Measurements from ENCODE around the gene WNT7B. TPM values are rescaled to one million over a fixed set of nuclear protein-coding genes. Genes with fewer than 3 reads are reported as not detected.

The WNT7B gene
- not detected in 2 replicates for total RNA-seq

DNA sequence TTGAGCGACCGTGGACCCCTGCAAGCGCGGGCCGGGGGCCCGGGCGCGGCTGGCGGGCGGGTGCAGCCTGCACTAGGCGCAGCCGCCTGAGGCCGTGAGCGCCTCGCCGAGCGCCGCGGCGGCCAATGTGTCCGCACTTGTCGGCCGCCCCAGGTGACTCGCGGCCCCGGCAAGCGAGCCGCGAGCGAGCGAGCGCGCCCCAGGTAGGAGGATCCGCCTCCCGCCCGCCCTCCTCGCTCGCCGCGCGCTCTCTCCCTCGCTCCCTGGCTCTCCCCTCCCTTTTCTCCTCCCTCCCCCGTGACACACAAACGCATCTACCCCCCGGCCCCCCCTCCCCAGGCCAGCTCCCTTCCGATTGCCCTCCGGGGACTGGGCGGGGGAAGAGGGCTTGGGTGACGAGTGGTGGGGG, at the start of gene WNT7B:
Gene WNT7B, minus strand, starts transcription at position 160 of the 409 bp plus-strand sequence. CDS start 408 bp downstream, outside the sequence.
- no peaks in the 10 kb centered on the region for H3K4me1 Mint-ChIP-seq (ENCODE audit: low read depth)
- H3K27me3 Mint-ChIP-seq (ENCODE audit: insufficient read depth), result peaks cover 37% of the 10 kb centered on the region
- H3K4me3 Mint-ChIP-seq, result no peak within 1 kb of the TSS
- intact Hi-C loops (cut with micrococcal nuclease), result no loop called here
- no peaks in the 10 kb centered on the region for H3K36me3 Mint-ChIP-seq (ENCODE audit: low read depth)
- no peak for DNase-seq (ENCODE audit: low spot score)
- peak within 1 kb of the TSS; percentile 57 for H3K27ac Mint-ChIP-seq
- no peaks in the 10 kb centered on the region for H3K9me3 Mint-ChIP-seq

DNA sequence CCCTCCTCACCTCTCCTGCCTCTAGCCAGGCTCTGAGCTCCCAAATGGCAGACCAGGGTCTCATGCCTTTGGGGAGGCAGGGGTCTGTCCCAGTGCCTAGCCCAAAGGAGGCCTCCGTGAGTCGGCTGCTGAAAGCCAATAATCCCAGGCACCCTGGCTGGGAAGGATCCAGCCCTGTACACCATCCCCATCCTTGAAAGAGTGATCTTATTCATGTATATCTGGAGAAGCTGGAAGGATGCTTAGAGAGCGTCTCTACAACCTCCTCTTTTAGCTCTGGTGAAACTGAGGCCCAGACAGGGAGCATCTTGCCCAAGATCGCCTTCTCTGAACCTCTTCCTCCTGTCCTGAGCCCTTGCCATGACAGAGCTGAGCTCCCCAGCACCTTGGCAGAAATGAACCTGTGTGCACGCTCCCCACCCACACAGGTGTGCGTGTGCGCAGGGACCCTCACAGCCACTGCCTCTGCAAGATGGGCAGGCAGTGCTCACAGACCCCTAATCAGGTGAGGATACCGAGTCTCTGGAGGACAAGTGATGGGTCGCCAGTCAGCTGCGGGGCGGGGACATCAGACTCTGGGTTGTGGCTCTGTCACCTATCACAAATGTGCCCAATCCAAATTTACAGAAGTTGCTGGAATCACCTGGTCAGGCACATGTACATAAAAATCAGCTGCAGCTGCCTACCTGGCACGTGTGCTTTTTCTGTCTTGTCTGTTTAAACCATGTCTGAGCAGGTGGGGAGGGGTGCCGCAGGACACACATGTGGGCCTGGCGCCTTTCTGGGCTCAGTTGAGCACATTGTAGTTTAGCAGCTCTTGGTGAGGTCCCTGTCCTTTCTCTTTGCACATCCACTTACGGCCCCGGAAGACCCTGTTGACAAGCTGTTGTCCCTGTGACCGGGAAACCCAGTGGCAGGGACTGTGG, 49.3 kb upstream of the WNT7B start:
- DNase-seq (ENCODE audit: low spot score), result no peak
- no peak overlapping the region for H3K4me3 Mint-ChIP-seq
- H3K27ac Mint-ChIP-seq, result no peak overlapping the region
- no peaks in the 10 kb centered on the region for H3K4me1 Mint-ChIP-seq (ENCODE audit: low read depth)
- no peaks in the 10 kb centered on the region for H3K36me3 Mint-ChIP-seq (ENCODE audit: low read depth)
- no peaks in the 10 kb centered on the region for H3K9me3 Mint-ChIP-seq
- H3K27me3 Mint-ChIP-seq (ENCODE audit: insufficient read depth), result peaks cover 53% of the 10 kb centered on the region
- intact Hi-C loops (cut with micrococcal nuclease), result no loop called here

- no peak for DNase-seq (ENCODE audit: low spot score)
- no peaks in the 10 kb centered on the region for H3K9me3 Mint-ChIP-seq
- H3K27me3 Mint-ChIP-seq (ENCODE audit: insufficient read depth), result peaks cover 61% of the 10 kb centered on the region
- intact Hi-C loops (cut with micrococcal nuclease), result no loop called here
- no peaks in the 10 kb centered on the region for H3K36me3 Mint-ChIP-seq (ENCODE audit: low read depth)
- peak overlapping the region; percentile 64 for H3K27ac Mint-ChIP-seq
- no peak overlapping the region for H3K4me3 Mint-ChIP-seq
- no peaks in the 10 kb centered on the region for H3K4me1 Mint-ChIP-seq (ENCODE audit: low read depth)
These were observed 48.4 kb upstream of the WNT7B start for GRCh38 chr22:46025225-46025972.

GRCh38 chr22:46024136-46024840, 47.3 kb upstream of the WNT7B start:
- Mint-ChIP-seq H3K27me3 (ENCODE audit: insufficient read depth) (peaks cover 58% of the 10 kb centered on the region), H3K4me3 (no peak overlapping the region), H3K4me1 (ENCODE audit: low read depth) (no peaks in the 10 kb centered on the region), H3K36me3 (ENCODE audit: low read depth) (no peaks in the 10 kb centered on the region), H3K9me3 (no peaks in the 10 kb centered on the region), H3K27ac (no peak overlapping the region)
- DNase-seq (ENCODE audit: low spot score), result no peak
- intact Hi-C loops (cut with micrococcal nuclease), result no loop called here

GRCh38 chr22:46023558-46023981, 46.6 kb upstream of the WNT7B start:
- Mint-ChIP-seq H3K4me3 (no peak overlapping the region), H3K27me3 (ENCODE audit: insufficient read depth) (peaks cover 52% of the 10 kb centered on the region), H3K27ac (no peak overlapping the region), H3K9me3 (no peaks in the 10 kb centered on the region), H3K4me1 (ENCODE audit: low read depth) (no peaks in the 10 kb centered on the region), H3K36me3 (ENCODE audit: low read depth) (no peaks in the 10 kb centered on the region)
- intact Hi-C loops (cut with micrococcal nuclease), result no loop called here
- DNase-seq (ENCODE audit: low spot score), result no peak

DNA sequence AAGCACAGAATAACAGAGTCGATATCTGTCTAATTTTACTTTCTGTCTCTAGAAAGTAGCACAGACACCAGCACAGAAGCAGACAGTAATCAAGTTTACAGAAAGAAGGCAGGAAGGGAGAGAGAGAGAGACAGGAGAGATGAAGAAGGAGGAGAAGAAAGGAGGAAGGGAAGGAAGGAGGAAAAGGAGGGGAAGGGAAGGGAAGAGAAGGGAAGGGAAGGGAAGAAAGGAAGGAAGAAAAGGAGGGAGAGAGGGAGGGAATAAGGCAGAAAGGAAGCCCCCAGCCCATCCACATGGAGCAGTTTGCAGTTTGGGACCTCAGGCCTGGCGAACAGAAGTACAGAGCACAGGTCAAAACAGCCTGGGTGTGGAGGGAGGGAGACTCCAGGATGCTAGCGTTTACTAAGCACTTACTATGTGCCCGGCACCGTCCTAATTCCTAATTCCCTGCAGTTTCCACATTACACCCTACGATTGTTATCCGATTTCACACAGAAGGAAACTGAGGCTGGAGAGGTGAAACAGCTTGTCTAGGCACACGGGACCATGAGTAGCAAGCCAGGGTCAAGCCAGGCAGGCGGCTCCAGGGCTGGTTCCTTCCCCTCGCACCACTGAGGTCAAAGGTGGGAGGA, 46.0 kb upstream of the WNT7B start:
- Mint-ChIP-seq H3K36me3 (ENCODE audit: low read depth) (no peaks in the 10 kb centered on the region), H3K4me1 (ENCODE audit: low read depth) (no peaks in the 10 kb centered on the region), H3K27me3 (ENCODE audit: insufficient read depth) (peaks cover 47% of the 10 kb centered on the region), H3K9me3 (no peaks in the 10 kb centered on the region), H3K4me3 (no peak overlapping the region), H3K27ac (no peak overlapping the region)
- DNase-seq (ENCODE audit: low spot score), result no peak
- intact Hi-C loops (cut with micrococcal nuclease), result no loop called here

GRCh38 chr22:46021577-46021976, 44.6 kb upstream of the WNT7B start:
- H3K4me3 Mint-ChIP-seq, result no peak overlapping the region
- no peaks in the 10 kb centered on the region for H3K4me1 Mint-ChIP-seq (ENCODE audit: low read depth)
- H3K36me3 Mint-ChIP-seq (ENCODE audit: low read depth), result no peaks in the 10 kb centered on the region
- no peaks in the 10 kb centered on the region for H3K9me3 Mint-ChIP-seq
- H3K27me3 Mint-ChIP-seq (ENCODE audit: insufficient read depth), result peaks cover 43% of the 10 kb centered on the region
- no peak for DNase-seq (ENCODE audit: low spot score)
- H3K27ac Mint-ChIP-seq, result no peak overlapping the region
- intact Hi-C loops (cut with micrococcal nuclease), result no loop called here

DNA sequence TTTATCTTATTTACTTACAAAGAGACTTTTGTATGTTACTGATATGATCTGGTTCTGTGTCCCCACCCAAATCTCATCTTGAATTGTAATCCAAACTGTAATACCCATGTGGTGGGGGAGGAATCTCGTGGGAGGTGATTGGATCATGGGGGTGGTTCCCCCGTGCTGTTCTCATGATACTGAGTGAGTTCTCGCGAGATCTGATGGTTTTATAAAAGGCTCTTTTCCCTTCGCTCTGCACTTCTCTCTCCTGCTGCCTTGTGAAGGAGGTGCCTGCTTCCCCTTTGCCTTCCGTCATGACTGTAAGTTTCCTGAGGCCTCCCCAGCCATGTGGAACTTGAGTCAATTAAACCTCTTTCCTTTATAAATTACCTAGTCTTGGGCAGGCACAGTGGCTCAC, 42.4 kb upstream of the WNT7B start:
- Mint-ChIP-seq H3K27me3 (ENCODE audit: insufficient read depth) (peaks cover 28% of the 10 kb centered on the region), H3K27ac (no peak overlapping the region), H3K4me3 (no peak overlapping the region), H3K9me3 (no peaks in the 10 kb centered on the region), H3K4me1 (ENCODE audit: low read depth) (no peaks in the 10 kb centered on the region), H3K36me3 (ENCODE audit: low read depth) (no peaks in the 10 kb centered on the region)
- no peak for DNase-seq (ENCODE audit: low spot score)
- intact Hi-C loops (cut with micrococcal nuclease), result no loop called here

DNA sequence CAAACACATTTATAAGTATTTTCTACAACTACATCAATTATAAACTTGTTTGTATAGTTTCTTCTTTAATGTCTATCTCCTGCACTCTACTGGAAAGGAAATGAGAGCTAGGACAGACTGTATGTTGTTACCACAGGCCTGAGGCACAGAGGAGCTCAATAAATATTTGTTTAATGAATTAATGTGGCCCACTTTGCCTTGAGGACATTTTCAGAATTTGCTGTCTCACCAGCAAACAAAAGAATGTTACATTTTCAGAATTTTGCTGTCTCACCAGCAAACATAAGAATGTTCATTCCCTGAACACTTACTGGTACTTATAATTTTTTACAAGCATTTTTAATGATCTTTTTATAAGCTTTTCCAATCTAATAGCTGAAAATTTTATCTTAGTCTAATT, 41.9 kb upstream of the WNT7B start:
- Mint-ChIP-seq H3K9me3 (no peaks in the 10 kb centered on the region), H3K4me1 (ENCODE audit: low read depth) (no peaks in the 10 kb centered on the region), H3K27me3 (ENCODE audit: insufficient read depth) (peaks cover 28% of the 10 kb centered on the region), H3K4me3 (no peak overlapping the region), H3K36me3 (ENCODE audit: low read depth) (no peaks in the 10 kb centered on the region), H3K27ac (no peak overlapping the region)
- intact Hi-C loops (cut with micrococcal nuclease), result no loop called here
- no peak for DNase-seq (ENCODE audit: low spot score)

DNA sequence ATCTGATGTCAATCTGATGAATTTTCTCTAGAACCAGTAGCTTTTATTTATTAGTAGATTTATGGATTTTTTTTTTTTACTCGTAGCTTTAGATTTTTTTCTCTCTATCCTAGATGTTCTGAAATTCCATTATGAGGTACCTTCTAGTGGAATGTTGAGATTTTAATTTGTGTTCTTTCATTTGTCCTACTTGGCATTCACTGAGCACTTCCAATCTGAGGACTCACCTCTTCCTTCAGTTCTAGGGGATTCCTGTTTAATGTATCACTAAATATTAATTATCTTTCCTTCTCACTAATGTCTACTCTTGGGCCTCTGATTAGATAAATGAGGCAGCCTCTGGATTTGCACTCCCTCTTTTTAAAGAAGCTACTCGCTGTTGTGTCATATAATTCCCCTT, 40.2 kb upstream of the WNT7B start:
- Mint-ChIP-seq H3K27ac (no peak overlapping the region), H3K9me3 (no peaks in the 10 kb centered on the region), H3K27me3 (ENCODE audit: insufficient read depth) (peaks cover 27% of the 10 kb centered on the region), H3K4me1 (ENCODE audit: low read depth) (peaks cover 6% of the 10 kb centered on the region), H3K4me3 (no peak overlapping the region), H3K36me3 (ENCODE audit: low read depth) (no peaks in the 10 kb centered on the region)
- intact Hi-C loops (cut with micrococcal nuclease), result no loop called here
- no peak for DNase-seq (ENCODE audit: low spot score)

DNA sequence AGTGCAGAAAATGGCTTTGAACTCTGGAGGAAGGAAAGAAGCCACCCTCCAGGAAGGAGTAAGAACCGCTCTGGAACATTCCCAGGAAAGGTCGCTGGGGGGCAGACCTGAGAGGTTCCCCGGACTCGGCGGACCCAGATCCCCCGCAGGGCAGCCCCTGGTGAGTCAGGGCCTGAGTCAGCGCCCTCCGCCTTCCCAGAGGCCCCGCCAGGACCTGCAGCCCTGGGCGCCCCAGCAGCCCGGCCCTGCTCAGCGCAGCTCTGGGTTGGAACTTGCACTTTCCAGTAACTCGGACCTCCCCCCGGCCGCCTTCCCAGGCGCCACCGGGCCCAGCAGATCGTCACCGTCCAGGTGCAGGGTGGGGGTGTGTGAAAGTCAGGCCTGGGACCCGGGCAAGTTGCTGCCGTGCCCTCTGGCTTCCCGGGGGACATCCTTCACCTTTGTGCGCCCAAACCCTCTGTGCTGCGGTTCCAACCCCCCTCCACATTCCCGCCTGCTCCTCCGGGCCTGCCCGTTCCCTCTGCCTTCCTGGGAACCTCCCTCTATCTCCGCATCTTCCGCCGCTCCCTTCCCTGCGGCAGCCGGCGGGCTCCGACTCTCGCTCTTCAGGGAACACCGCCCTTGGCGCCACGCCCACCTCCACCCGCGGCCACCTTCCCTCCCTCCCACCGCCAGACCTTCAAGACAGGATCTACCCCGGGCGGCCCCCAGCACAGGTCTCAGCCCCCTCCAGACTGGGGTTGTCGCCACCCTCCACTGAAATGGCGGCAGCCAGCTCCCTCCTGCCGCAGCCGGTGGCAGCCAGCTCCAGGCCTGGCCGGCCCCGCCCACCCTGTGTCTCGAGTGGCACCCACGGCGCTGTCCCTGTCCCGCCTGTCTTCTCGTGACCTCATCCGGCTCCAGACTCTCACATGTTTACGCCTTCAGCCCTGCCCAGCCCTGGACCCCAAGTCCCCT, 36.8 kb upstream of the WNT7B start:
- H3K4me3 Mint-ChIP-seq, result peak overlapping the region; percentile 87

More for the DNA sequence above, 36.8 kb upstream of the WNT7B start:
- peaks cover 6% of the 10 kb centered on the region for H3K4me1 Mint-ChIP-seq (ENCODE audit: low read depth)
- intact Hi-C loops (cut with micrococcal nuclease), result loop anchor here (1.0 kb wide), 4 partner anchors 23 to 103 kb away; no protein-coding TSS in a partner anchor
- H3K27ac Mint-ChIP-seq, result peak overlapping the region; percentile 82
- H3K27me3 Mint-ChIP-seq (ENCODE audit: insufficient read depth), result peaks cover 12% of the 10 kb centered on the region
- H3K9me3 Mint-ChIP-seq, result peaks cover 4% of the 10 kb centered on the region
- no peaks in the 10 kb centered on the region for H3K36me3 Mint-ChIP-seq (ENCODE audit: low read depth)
- peak; percentile 66 for DNase-seq (ENCODE audit: low spot score)

Measured in activated T-helper 1 cell treated with anti-CD3 and anti-CD28 coated beads, Interleukin-12 subunit alpha, Interleukin-12 subunit beta, Interleukin-2, Interleukin-4 antibody, amounts not matched to agents 30 ng/mL and 10 ng/mL and 1 ng/mL, durations not matched to agents 14 hours and 24 hours and 36 hours (primary cell).